NT2/D1 (cell line): Measurements from ENCODE around the gene CHST12.
"Not testable (repeated sequence)": the region's sequence is repeated elsewhere in the genome, so short reads cannot be mapped to it uniquely, and the experiment has no call there.

Experiments
- SUZ12 ChIP-seq: IDR thresholded peaks from 2 replicates; pipeline ENCODE4 v1.6.1; 2011; ENCODE audit not compliant: insufficient read length, insufficient read depth; ENCODE audit errors: extremely low read depth
- YY1 ChIP-seq: IDR thresholded peaks from 2 replicates; pipeline ENCODE4 v1.6.1; 2011; ENCODE audit not compliant: insufficient read length, insufficient read depth
- ZNF274 ChIP-seq: IDR thresholded peaks from 2 replicates; pipeline ENCODE4 v1.6.1; 2011; ENCODE audit warnings: mild to moderate bottlenecking, low read depth, low read length

DNA sequence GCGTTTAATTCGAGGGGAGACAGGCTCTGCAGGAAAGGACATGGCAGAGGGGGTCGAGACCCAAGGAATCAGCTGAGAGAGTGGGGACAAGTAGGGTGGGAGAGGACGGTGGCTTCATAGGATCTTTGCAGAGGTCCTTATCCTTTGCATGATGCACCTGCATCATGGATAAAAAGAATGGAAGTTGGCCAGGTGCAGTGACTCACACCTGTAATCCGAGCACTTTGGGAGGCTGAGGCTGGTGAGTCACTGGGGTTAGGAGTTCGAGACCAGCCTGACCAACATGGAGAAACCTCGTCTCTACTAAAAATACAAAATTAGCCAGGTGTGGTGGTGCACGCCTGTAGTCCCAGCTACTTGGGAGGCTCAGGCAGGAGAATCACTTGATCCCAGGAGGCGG lies 17.3 kb upstream of the CHST12 start:
- TF ChIP-seq YY1, ZNF274, SUZ12: not testable (repeated sequence)
